ENCODE data around the gene RBM17.
"Not testable (repeated sequence)": the region's sequence is repeated elsewhere in the genome, so short reads cannot be mapped to it uniquely, and the experiment has no call there.

Gene RBM17

GRCh38 chr10:6098156-6098555, 9.3 kb downstream of the RBM17 start:
- ChIA-PET POLR2A (ENCODE audit: low non-redundant PET) (no interaction called here), CTCF (no interaction called here)
- no peak for TF ChIP-seq CTCF (conservative IDR thresholded peaks at IDR 0.05; ENCODE audit: low read depth)
- no peak overlapping the region for H3K27ac ChIP-seq
- no peak for DNase-seq (ENCODE audit: low spot score)

- DNase-seq (ENCODE audit: low spot score) = no peak
- TF ChIP-seq CTCF (conservative IDR thresholded peaks at IDR 0.05; ENCODE audit: low read depth) = no peak
- ChIA-PET POLR2A (ENCODE audit: low non-redundant PET) (no interaction called here), CTCF (interaction anchor here (1.2 kb wide), 1 partner anchor 301 kb away, joined by 6 read pairs; no protein-coding TSS in a partner anchor)
- H3K27ac ChIP-seq = no peak overlapping the region
These were observed 11.5 kb downstream of the RBM17 start for GRCh38 chr10:6100370-6100769.

- no peak for DNase-seq (ENCODE audit: low spot score)
- ChIA-PET POLR2A (ENCODE audit: low non-redundant PET) (no interaction called here), CTCF (interaction anchor here (1.2 kb wide), 1 partner anchor 301 kb away, joined by 6 read pairs; no protein-coding TSS in a partner anchor)
- H3K27ac ChIP-seq = no peak overlapping the region
- TF ChIP-seq CTCF (conservative IDR thresholded peaks at IDR 0.05; ENCODE audit: low read depth) = no peak
These were observed 12.3 kb downstream of the RBM17 start for GRCh38 chr10:6101181-6101580.

GRCh38 chr10:6102128-6102527, 13.3 kb downstream of the RBM17 start:
- TF ChIP-seq CTCF (conservative IDR thresholded peaks at IDR 0.05; ENCODE audit: low read depth) = no peak
- H3K27ac ChIP-seq = no peak overlapping the region
- CTCF ChIA-PET = no interaction called here
- DNase-seq (ENCODE audit: low spot score) = no peak
- POLR2A ChIA-PET (ENCODE audit: low non-redundant PET) = no interaction called here

- TF ChIP-seq CTCF (conservative IDR thresholded peaks at IDR 0.05; ENCODE audit: low read depth) = no peak
- DNase-seq (ENCODE audit: low spot score) = no peak
- ChIA-PET POLR2A (ENCODE audit: low non-redundant PET) (no interaction called here), CTCF (no interaction called here)
- H3K27ac ChIP-seq = no peak overlapping the region
These were observed 14.8 kb downstream of the RBM17 start for GRCh38 chr10:6103591-6103990.

GRCh38 chr10:6107616-6108015, 18.8 kb downstream of the RBM17 start:
- H3K27ac ChIP-seq; POLR2A ChIA-PET (ENCODE audit: low non-redundant PET); DNase-seq (ENCODE audit: low spot score): not testable (repeated sequence)
- CTCF ChIA-PET = interaction anchor here (0.6 to 0.9 kb wide), 3 partner anchors 16 to 130 kb away, joined by 3 to 5 read pairs (median 4); no protein-coding TSS in a partner anchor

GRCh38 chr10:6108072-6108471, 19.2 kb downstream of the RBM17 start:
- no peak overlapping the region for H3K27ac ChIP-seq
- POLR2A ChIA-PET (ENCODE audit: low non-redundant PET) = no interaction called here
- CTCF ChIA-PET = interaction anchor here (0.6 to 1.0 kb wide), 3 partner anchors 17 to 294 kb away, joined by 3 to 5 read pairs (median 3); no protein-coding TSS in a partner anchor
- DNase-seq (ENCODE audit: low spot score) = no peak
- no peak for TF ChIP-seq CTCF (conservative IDR thresholded peaks at IDR 0.05; ENCODE audit: low read depth)

Data from RWPE1 (cell line).